Glutamatergic neuron (in vitro differentiated cells): ENCODE results near the gene MEFV. TPM values are rescaled to one million over a fixed set of nuclear protein-coding genes. Genes with fewer than 3 reads are reported as not detected.

ENCODE experiments used
- DNase-seq: peaks from one replicate; pipeline ENCODE4 v3.0.0; 2022
- H3K27ac Mint-ChIP-seq: one replicate; pipeline ENCODE4 v1.8.0; 2020; ENCODE audit warnings: mild to moderate bottlenecking, mixed read lengths, inconsistent platforms; ENCODE audit not compliant: unreplicated experiment
- H3K27me3 Mint-ChIP-seq: one replicate; pipeline ENCODE4 v1.8.0; 2020; ENCODE audit warnings: mild to moderate bottlenecking, moderate library complexity, mixed read lengths, inconsistent platforms; ENCODE audit not compliant: unreplicated experiment
- H3K36me3 Mint-ChIP-seq: one replicate; pipeline ENCODE4 v1.8.0; 2020; ENCODE audit warnings: mild to moderate bottlenecking, mixed read lengths, inconsistent platforms; ENCODE audit not compliant: unreplicated experiment
- H3K4me1 Mint-ChIP-seq: one replicate; pipeline ENCODE4 v1.8.0; 2020; ENCODE audit warnings: mild to moderate bottlenecking, low read depth, mixed read lengths, inconsistent platforms; ENCODE audit not compliant: unreplicated experiment
- H3K4me3 Mint-ChIP-seq: one replicate; pipeline ENCODE4 v1.8.0; 2020; ENCODE audit warnings: mild to moderate bottlenecking, mixed read lengths, inconsistent platforms; ENCODE audit not compliant: unreplicated experiment
- H3K9me3 Mint-ChIP-seq: one replicate; pipeline ENCODE4 v1.8.0; 2020; ENCODE audit warnings: mild to moderate bottlenecking, moderate library complexity, mixed read lengths, inconsistent platforms; ENCODE audit not compliant: unreplicated experiment
- total RNA-seq: library from RNA; stranded (reverse); fragmentation: NEBNext Ultra II Directional; extraction: Animal tissue kit (Norgen Biotek cat#: 25700); gene quantifications from one replicate; pipeline ENCODE4 v1.2.1, GENCODE V29; 2021; ENCODE audit not compliant: unreplicated experiment
- TF ChIP-seq, protein P1 (sequence below): fragments of 200-600 bp; sonication (generic); IDR thresholded peaks from one replicate; pipeline ENCODE4 v1.5.0; 2021; ENCODE audit not compliant: partially characterized antibody, unreplicated experiment

MEFV gene
- total RNA-seq, 1 donor from 2014 or later: not detected

DNA sequence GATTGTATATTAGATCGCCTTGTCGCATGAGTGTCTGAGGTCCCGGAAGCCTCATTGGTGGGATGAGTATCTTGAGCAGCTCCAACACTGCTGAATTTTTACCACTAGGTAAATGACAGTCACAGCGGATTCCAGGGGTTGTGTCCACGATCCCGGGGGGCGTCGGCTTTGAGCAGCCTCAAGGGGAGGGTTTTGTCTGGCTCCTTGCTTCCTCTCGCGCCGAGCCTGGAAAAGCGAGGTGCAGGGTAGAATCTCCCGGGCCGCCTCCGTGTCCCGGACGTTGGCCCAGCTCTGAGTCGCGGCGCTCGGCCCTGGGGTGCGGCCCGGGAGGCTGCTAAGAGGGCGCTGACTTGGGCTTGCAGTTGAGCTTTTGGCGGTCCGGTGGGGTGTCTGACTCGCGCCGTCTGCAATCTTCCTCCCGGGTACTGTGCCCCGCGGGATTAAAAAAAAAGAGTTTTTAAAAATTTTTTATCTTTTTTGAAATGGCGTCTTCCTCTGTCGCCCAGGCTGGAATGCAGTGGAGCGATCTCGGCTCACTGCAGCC is 63.9 kb downstream of the MEFV start:
- DNase-seq: no peak
- Mint-ChIP-seq H3K36me3 (peaks cover 5% of the 10 kb centered on the region), H3K9me3 (peaks cover 25% of the 10 kb centered on the region), H3K4me3 (no peak overlapping the region), H3K27me3 (peaks cover 30% of the 10 kb centered on the region), H3K27ac (no peak overlapping the region), H3K4me1 (peaks cover 7% of the 10 kb centered on the region)
- TF ChIP-seq, protein P1, sequence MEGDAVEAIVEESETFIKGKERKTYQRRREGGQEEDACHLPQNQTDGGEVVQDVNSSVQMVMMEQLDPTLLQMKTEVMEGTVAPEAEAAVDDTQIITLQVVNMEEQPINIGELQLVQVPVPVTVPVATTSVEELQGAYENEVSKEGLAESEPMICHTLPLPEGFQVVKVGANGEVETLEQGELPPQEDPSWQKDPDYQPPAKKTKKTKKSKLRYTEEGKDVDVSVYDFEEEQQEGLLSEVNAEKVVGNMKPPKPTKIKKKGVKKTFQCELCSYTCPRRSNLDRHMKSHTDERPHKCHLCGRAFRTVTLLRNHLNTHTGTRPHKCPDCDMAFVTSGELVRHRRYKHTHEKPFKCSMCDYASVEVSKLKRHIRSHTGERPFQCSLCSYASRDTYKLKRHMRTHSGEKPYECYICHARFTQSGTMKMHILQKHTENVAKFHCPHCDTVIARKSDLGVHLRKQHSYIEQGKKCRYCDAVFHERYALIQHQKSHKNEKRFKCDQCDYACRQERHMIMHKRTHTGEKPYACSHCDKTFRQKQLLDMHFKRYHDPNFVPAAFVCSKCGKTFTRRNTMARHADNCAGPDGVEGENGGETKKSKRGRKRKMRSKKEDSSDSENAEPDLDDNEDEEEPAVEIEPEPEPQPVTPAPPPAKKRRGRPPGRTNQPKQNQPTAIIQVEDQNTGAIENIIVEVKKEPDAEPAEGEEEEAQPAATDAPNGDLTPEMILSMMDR: no peak

Other genes with a start within 250 kb of the MEFV start
- gene CLDN9, start 243.7 kb downstream of the MEFV start, total RNA-seq: 0.39 TPM
- 31.1 TPM for gene CLDN6, start 238.4 kb downstream of the MEFV start, total RNA-seq
- 4.2 TPM for gene TNFRSF12A, start 236.3 kb downstream of the MEFV start, total RNA-seq
- 117 TPM for gene HCFC1R1, start 232.7 kb downstream of the MEFV start, total RNA-seq
- 30.2 TPM for gene THOC6, start 232.6 kb downstream of the MEFV start, total RNA-seq
- gene BICDL2, start 219.7 kb downstream of the MEFV start, total RNA-seq: not detected
- not detected for gene MMP25, start 210.1 kb downstream of the MEFV start, total RNA-seq
- gene IL32, start 191.0 kb downstream of the MEFV start, total RNA-seq: 1.3 TPM
- gene ZSCAN10, start 157.3 kb downstream of the MEFV start, total RNA-seq: 0.74 TPM
- gene ZNF205, start 144.0 kb downstream of the MEFV start, total RNA-seq: 31.6 TPM
- gene ZNF213, start 121.6 kb downstream of the MEFV start, total RNA-seq: 18.7 TPM
- gene OR1F1, start 68.4 kb downstream of the MEFV start, total RNA-seq: not detected
- gene ZNF200, start 21.5 kb downstream of the MEFV start, total RNA-seq: 12.2 TPM
- 33.1 TPM for gene ZNF263, start 26.9 kb upstream of the MEFV start, total RNA-seq
- gene TIGD7, start 48.8 kb upstream of the MEFV start, total RNA-seq: 8.6 TPM
- 62.4 TPM for gene ZNF75A, start 48.9 kb upstream of the MEFV start, total RNA-seq
- not detected for gene OR2C1, start 99.3 kb upstream of the MEFV start, total RNA-seq
- 14.9 TPM for gene ZSCAN32, start 144.4 kb upstream of the MEFV start, total RNA-seq
- 16.3 TPM for gene ZNF174, start 144.6 kb upstream of the MEFV start, total RNA-seq
- gene ZNF597, start 186.9 kb upstream of the MEFV start, total RNA-seq: 1.9 TPM
- 69.9 TPM for gene NAA60, start 187.0 kb upstream of the MEFV start, total RNA-seq
- not detected for gene C16orf90, start 238.9 kb upstream of the MEFV start, total RNA-seq
- 15.4 TPM for gene CLUAP1, start 244.4 kb upstream of the MEFV start, total RNA-seq